ENCODE data around the gene ZBTB39. TPM values are rescaled to one million over a fixed set of nuclear protein-coding genes. Genes with fewer than 3 reads are reported as not detected.

Gene ZBTB39
- total and polyA plus RNA-seq, 2 of the 13 experiments (the other 11 are each of a cell fraction or from before 2014, with no cell fraction given), result 6.5 to 6.9 TPM

DNA sequence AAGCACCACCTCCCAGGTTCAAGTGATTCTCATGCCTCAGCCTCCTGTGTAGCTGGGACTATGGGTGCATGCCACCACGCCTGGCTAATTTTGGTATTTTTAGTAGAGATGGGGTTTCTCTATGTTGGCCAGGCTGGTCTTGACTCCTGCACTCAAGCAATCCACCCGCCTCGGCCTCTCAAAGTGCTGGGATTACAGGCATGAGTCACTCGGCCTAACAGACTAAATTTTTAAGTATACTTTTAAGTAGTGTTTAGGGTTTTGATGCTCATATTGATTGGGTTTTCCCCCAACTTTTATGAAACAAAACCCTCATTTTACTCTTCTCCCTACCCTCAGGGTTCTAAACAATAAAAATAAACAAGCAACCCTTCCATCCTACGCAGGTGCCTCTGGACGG, 38.1 kb upstream of the ZBTB39 start:
- in situ Hi-C loops (cut with HindIII; ENCODE audit: extremely low pct_ligation_motif_present, low pct_unique_long_range_greater_than_20kb) (no loop called here), intact Hi-C loops (cut with micrococcal nuclease; ENCODE audit: unreplicated experiment) (no loop called here)
- ATAC-seq (no peak), FAIRE-seq (no peak), DNase-seq (ENCODE audit: low spot score) (no peak)
- no peak for TF ChIP-seq POGZ (CRISPR knock-in tag; IDR thresholded peaks at IDR 0.05)
- H3K9ac ChIP-seq (ENCODE audit: insufficient read depth, low read depth, low read length), result no peak overlapping the region
- no peak overlapping the region for H2AFZ ChIP-seq (ENCODE audit: low read length)
- H3K36me3 ChIP-seq (replicated peaks in 1 of 2; ENCODE audit: control insufficient read depth in 1 of 2, insufficient read depth in 2 of 2, low read length in 2 of 2), result no peaks in the 10 kb centered on the region
- no peaks in the 10 kb centered on the region for H3K27me3 ChIP-seq (ENCODE audit: control insufficient read depth in 1 of 2, insufficient read depth in 2 of 2, low read length in 2 of 2)
- H3K79me2 ChIP-seq (ENCODE audit: insufficient read depth, low read length), result no peaks in the 10 kb centered on the region
- H3K4me1 ChIP-seq (ENCODE audit: insufficient read depth, low read length), result peaks cover 17% of the 10 kb centered on the region
- H4K20me1 ChIP-seq (ENCODE audit: insufficient read depth, low read length), result no peaks in the 10 kb centered on the region
- no peak overlapping the region for H3K4me3 ChIP-seq (replicated peaks in 1 of 3; ENCODE audit: insufficient read depth in 1 of 3, low read depth in 2 of 3, low read length in 3 of 3)
- H3K4me2 ChIP-seq (ENCODE audit: low read depth, low read length), result no peak overlapping the region
- no TSS peak for BruUV-seq (replicated peaks)
- POLR2A ChIA-PET, result no interaction called here
- WGBS (ENCODE audit: low lambda C conversion rate), result 87% methylated on average over 6 of the region's 6 CpGs
- CTCF ChIA-PET (ENCODE audit: low intra/inter-chr PET ratio, low total read pairs), result no interaction called here
- H3K27ac ChIP-seq (ENCODE audit: extremely low read length, insufficient read depth, low read length), result no peak overlapping the region
- no peaks in the 10 kb centered on the region for H3K9me3 ChIP-seq (ENCODE audit: low read length)

DNA sequence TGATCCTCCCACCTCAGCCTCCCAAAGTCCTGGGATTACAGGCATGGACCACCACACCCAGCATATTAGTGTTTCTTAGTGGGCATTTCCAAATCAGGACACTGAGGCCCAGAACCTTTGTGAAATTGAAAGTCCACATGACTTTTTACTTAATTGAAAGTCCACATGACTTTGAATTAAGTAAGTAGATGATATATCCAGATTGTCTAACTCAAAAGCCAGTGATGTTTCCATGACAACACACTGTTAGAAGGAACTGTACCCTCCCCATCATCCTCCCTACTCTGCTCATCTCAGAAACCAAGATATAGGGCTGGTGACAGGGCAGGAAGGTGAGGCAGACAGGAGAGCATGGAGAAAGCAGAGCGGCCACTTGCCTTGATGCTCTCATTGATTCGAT, 36.3 kb upstream of the ZBTB39 start:
- no peak for ATAC-seq
- in situ Hi-C loops (cut with HindIII; ENCODE audit: extremely low pct_ligation_motif_present, low pct_unique_long_range_greater_than_20kb), result no loop called here
- CTCF ChIA-PET (ENCODE audit: low intra/inter-chr PET ratio, low total read pairs), result no interaction called here

More for the DNA sequence above, 36.3 kb upstream of the ZBTB39 start:
- H3K9me3 ChIP-seq (ENCODE audit: low read length), result no peaks in the 10 kb centered on the region
- no peak overlapping the region for H3K4me3 ChIP-seq (replicated peaks in 1 of 3; ENCODE audit: insufficient read depth in 1 of 3, low read depth in 2 of 3, low read length in 3 of 3)
- no peak overlapping the region for H3K9ac ChIP-seq (ENCODE audit: insufficient read depth, low read depth, low read length)
- no peak overlapping the region for H3K4me2 ChIP-seq (ENCODE audit: low read depth, low read length)
- H3K79me2 ChIP-seq (ENCODE audit: insufficient read depth, low read length), result no peaks in the 10 kb centered on the region
- POLR2A ChIA-PET, result no interaction called here
- H2AFZ ChIP-seq (ENCODE audit: low read length), result no peak overlapping the region
- no peaks in the 10 kb centered on the region for H3K36me3 ChIP-seq (replicated peaks in 1 of 2; ENCODE audit: control insufficient read depth in 1 of 2, insufficient read depth in 2 of 2, low read length in 2 of 2)
- DNase-seq (ENCODE audit: low spot score), result no peak
- no peaks in the 10 kb centered on the region for H3K27me3 ChIP-seq (ENCODE audit: control insufficient read depth in 1 of 2, insufficient read depth in 2 of 2, low read length in 2 of 2)
- TF ChIP-seq JUNB (CRISPR knock-in tag; IDR thresholded peaks at IDR 0.05; ENCODE audit: borderline replicate concordance) (no peak), KLF13 (CRISPR knock-in tag; IDR thresholded peaks at IDR 0.05) (no peak), GTF3A (CRISPR knock-in tag; conservative IDR thresholded peaks at IDR 0.05) (no peak), E2F2 (CRISPR knock-in tag; IDR thresholded peaks at IDR 0.05; ENCODE audit: borderline replicate concordance) (no peak), ZNF484 (CRISPR knock-in tag; IDR thresholded peaks at IDR 0.05; ENCODE audit: borderline replicate concordance, low read depth) (no peak), ZNF460 (CRISPR knock-in tag; IDR thresholded peaks at IDR 0.05; ENCODE audit: borderline replicate concordance) (no peak), ZKSCAN5 (CRISPR knock-in tag; IDR thresholded peaks at IDR 0.05) (no peak), THYN1 (CRISPR knock-in tag; IDR thresholded peaks at IDR 0.05; ENCODE audit: borderline replicate concordance, low read depth) (no peak), ZFP91 (CRISPR knock-in tag; IDR thresholded peaks at IDR 0.05; ENCODE audit: borderline replicate concordance) (no peak), GATA4 (IDR thresholded peaks at IDR 0.05; ENCODE audit: borderline replicate concordance, low read depth) (no peak), ZNF557 (CRISPR knock-in tag; IDR thresholded peaks at IDR 0.05) (no peak), ATF1 (CRISPR knock-in tag; IDR thresholded peaks at IDR 0.05) (no peak), ZNF24 (IDR thresholded peaks at IDR 0.05) (no peak), RFX1 (IDR thresholded peaks at IDR 0.05) (no peak; the same call in 1 of the 2 replicates), ZFP36 (IDR thresholded peaks at IDR 0.05; ENCODE audit: borderline replicate concordance, low read depth, low read length, partially characterized antibody) (no peak), SYNCRIP (IDR thresholded peaks at IDR 0.05; ENCODE audit: insufficient read depth, low read depth, low read length) (no peak), STAG1 (CRISPR knock-in tag; IDR thresholded peaks at IDR 0.05) (no peak)
- intact Hi-C loops (cut with micrococcal nuclease; ENCODE audit: unreplicated experiment), result no loop called here
- no TSS peak for BruUV-seq (replicated peaks)
- no peak for FAIRE-seq
- H4K20me1 ChIP-seq (ENCODE audit: insufficient read depth, low read length), result no peaks in the 10 kb centered on the region
- 86% methylated on average over 2 of the region's 2 CpGs for WGBS (ENCODE audit: low lambda C conversion rate)
- no peaks in the 10 kb centered on the region for H3K4me1 ChIP-seq (ENCODE audit: insufficient read depth, low read length)
- no peak overlapping the region for H3K27ac ChIP-seq (ENCODE audit: extremely low read length, insufficient read depth, low read length)
